CD4-positive, alpha-beta T cell (primary cell): Measurements from ENCODE around the gene CEP85. TPM values are rescaled to one million over a fixed set of nuclear protein-coding genes. Genes with fewer than 3 reads are reported as not detected.

Experiments
- ATAC-seq: fragments of 200-7000 bp; cut with Tn5 transposase; one replicate; pipeline ENCODE4 v1.10.0; 2022; ENCODE audit warnings: mild to moderate bottlenecking; ENCODE audit not compliant: poor library complexity
- CTCF ChIA-PET: fragments of 350-600 bp; sonication (Branson Sonifier 250); formaldehyde crosslinking; loops from one replicate; lab custom pipeline; 2021; ENCODE audit warnings: antibody characterized with exemption, inconsistent platforms; lab: Charles Lee
- POLR2A ChIA-PET: fragments of 350-600 bp; sonication (Branson Sonifier 250); formaldehyde crosslinking; loops from one replicate; lab custom pipeline; 2021; ENCODE audit warnings: antibody characterized with exemption, inconsistent platforms; lab: Charles Lee
- DNase-seq, 14 experiments: peaks; one replicate each; pipeline ENCODE4 v3.0.0-alpha.2; 2013 to 2020; ENCODE audit warnings: mixed read lengths in 2 of 14
- H3K27ac ChIP-seq, 2 donors: one replicate each; pipeline versions ENCODE4 v1.5.1 to v1.7.0; 2013; ENCODE audit warnings: low read length in 2 of 2, low read depth in 1 of 2, mild to moderate bottlenecking in 1 of 2
- H3K27me3 ChIP-seq, 2 experiments: 1 replicate in 1 of 2; 2 replicates in 1 of 2; pipeline versions ENCODE4 v1.6.1 to v1.7.0; 2013; ENCODE audit warnings: low read length in 2 of 2, control low read depth in 1 of 2, mild to moderate bottlenecking in 1 of 2, moderate library complexity in 1 of 2; ENCODE audit not compliant: insufficient read depth in 2 of 2, control insufficient read depth in 1 of 2
- H3K36me3 ChIP-seq: one replicate; pipeline ENCODE4 v1.6.1; 2013; ENCODE audit warnings: low read length, control low read depth; ENCODE audit not compliant: insufficient read depth
- H3K4me1 ChIP-seq: one replicate; pipeline ENCODE4 v1.6.1; 2013; ENCODE audit warnings: low read length, control low read depth; ENCODE audit not compliant: insufficient read depth
- H3K4me3 ChIP-seq: one replicate; pipeline ENCODE4 v1.5.1; 2013; ENCODE audit warnings: mild to moderate bottlenecking, low read length, moderate library complexity
- H3K9me3 ChIP-seq, 2 experiments: 1 replicate in 1 of 2; 2 replicates in 1 of 2; pipeline versions ENCODE4 v1.6.1 to v1.7.0; 2013; ENCODE audit warnings: low read length in 2 of 2, mild to moderate bottlenecking in 2 of 2, control low read depth in 1 of 2, moderate library complexity in 1 of 2; ENCODE audit not compliant: control insufficient read depth in 1 of 2, insufficient read depth in 1 of 2
- H3K27ac Mint-ChIP-seq: one replicate; pipeline ENCODE4 v1.8.0; 2020; ENCODE audit warnings: mixed read lengths
- H3K27me3 Mint-ChIP-seq: one replicate; pipeline ENCODE4 v1.8.0; 2021; ENCODE audit warnings: mixed read lengths
- H3K36me3 Mint-ChIP-seq: one replicate; pipeline ENCODE4 v1.8.0; 2021; ENCODE audit warnings: low read depth, mixed read lengths
- H3K4me1 Mint-ChIP-seq: one replicate; pipeline ENCODE4 v1.8.0; 2021; ENCODE audit warnings: low read depth, mixed read lengths
- H3K4me3 Mint-ChIP-seq: one replicate; pipeline ENCODE4 v1.8.0; 2020; ENCODE audit warnings: mild to moderate bottlenecking, mixed read lengths
- H3K9me3 Mint-ChIP-seq: one replicate; pipeline ENCODE4 v1.8.0; 2020; ENCODE audit warnings: mixed read lengths
- intact Hi-C, 2 experiments: fragments of 100-400 bp; cut with DNase I in 1 of 2; cut with micrococcal nuclease in 1 of 2; formaldehyde crosslinking; loops; one replicate each; pipeline versions ENCODE4 v1.15.1 to v1.9.0; 2023 to 2025; cut with DNase I, micrococcal nuclease
- total RNA-seq, 174 experiments: library from RNA in 2 of 174; stranded (reverse) in 2 of 174; gene quantifications; one replicate each; pipeline ENCODE4 v1.2.3 and lab custom pipeline; 2021 to 2026
- TF ChIP-seq, protein P1 (sequence below): fragments of 200-600 bp; IDR thresholded peaks from one replicate; pipeline ENCODE4 v1.8.0; 2022; ENCODE audit warnings: antibody characterized with exemption, mild to moderate bottlenecking

The CEP85 gene
- total RNA-seq, 2 experiments from 2014 or later, result 7.6 to 8.4 TPM

DNA sequence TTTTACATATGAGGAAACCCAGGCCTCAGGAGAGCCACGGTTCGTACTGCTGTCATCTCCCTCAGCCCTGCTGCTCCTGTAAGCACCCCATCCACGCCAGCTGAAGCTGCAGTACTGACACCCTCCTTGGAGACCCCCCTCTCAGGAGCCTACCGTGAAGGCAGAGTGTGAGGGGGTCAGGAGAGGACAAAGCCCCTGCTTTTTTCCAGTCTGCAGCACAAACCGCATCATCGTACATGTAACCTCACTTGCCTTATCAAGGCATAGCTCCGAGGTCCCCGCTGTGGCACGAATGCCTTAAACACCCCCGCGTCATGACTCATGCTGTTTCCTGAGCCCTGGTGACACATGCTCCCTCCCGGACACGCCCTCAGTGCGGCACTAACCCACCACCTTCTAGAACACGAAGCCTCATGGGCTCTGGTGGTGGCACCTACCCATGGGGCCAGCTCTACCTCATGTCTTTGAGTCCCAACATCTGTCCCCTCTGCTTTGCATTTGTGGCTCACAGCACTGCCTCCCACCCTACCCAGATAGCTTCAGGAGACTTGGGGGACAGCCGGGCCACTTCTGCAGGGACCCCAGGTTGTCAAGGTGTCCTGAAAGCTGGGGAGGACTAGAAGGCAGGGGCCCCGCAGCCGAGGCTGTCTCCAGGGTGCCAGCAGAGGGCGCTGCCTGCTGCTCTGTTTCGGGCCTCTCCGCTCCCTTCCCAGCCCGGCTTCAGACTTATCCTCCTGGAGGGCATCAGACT lies 50.8 kb downstream of the CEP85 start:
- H3K4me1 Mint-ChIP-seq, result peaks cover 92% of the 10 kb centered on the region
- H3K27me3 Mint-ChIP-seq, result no peaks in the 10 kb centered on the region
- H3K9me3 ChIP-seq, result no peaks in the 10 kb centered on the region
- H3K27ac Mint-ChIP-seq, result peak overlapping the region; percentile 95
- peaks cover 42% of the 10 kb centered on the region for H3K36me3 Mint-ChIP-seq
- ChIA-PET POLR2A (interaction anchor here (0.5 to 20.7 kb wide), 21 partner anchors 9 to 605 kb away, joined by 3 to 977 read pairs (median 6); partner anchors contain the start of genes CD52, CEP85, DHDDS and GPN2), CTCF (interaction anchor here (0.6 to 8.8 kb wide), 20 partner anchors 9 to 147 kb away, joined by 3 to 223 read pairs (median 5); partner anchors contain the start of genes CD52, CEP85, UBXN11 and ZNF593)
- H3K36me3 ChIP-seq, result peaks cover 34% of the 10 kb centered on the region
- peaks cover 95% of the 10 kb centered on the region for H3K4me1 ChIP-seq
- peak overlapping the region; percentile 44 for H3K4me3 ChIP-seq
- peak overlapping the region; percentile 89 for H3K4me3 Mint-ChIP-seq
- ATAC-seq, result peak; percentile 70
- H3K27me3 ChIP-seq, result no peaks in the 10 kb centered on the region
- TF ChIP-seq, protein P1, sequence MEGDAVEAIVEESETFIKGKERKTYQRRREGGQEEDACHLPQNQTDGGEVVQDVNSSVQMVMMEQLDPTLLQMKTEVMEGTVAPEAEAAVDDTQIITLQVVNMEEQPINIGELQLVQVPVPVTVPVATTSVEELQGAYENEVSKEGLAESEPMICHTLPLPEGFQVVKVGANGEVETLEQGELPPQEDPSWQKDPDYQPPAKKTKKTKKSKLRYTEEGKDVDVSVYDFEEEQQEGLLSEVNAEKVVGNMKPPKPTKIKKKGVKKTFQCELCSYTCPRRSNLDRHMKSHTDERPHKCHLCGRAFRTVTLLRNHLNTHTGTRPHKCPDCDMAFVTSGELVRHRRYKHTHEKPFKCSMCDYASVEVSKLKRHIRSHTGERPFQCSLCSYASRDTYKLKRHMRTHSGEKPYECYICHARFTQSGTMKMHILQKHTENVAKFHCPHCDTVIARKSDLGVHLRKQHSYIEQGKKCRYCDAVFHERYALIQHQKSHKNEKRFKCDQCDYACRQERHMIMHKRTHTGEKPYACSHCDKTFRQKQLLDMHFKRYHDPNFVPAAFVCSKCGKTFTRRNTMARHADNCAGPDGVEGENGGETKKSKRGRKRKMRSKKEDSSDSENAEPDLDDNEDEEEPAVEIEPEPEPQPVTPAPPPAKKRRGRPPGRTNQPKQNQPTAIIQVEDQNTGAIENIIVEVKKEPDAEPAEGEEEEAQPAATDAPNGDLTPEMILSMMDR, result peak; percentile 83
- peak overlapping the region; percentile 89 to 94 for H3K27ac ChIP-seq
- no peaks in the 10 kb centered on the region for H3K9me3 Mint-ChIP-seq
- DNase-seq, result peak; percentile 76 to 98 (median 94)
- intact Hi-C loops, result loop anchor here (1.0 to 5.0 kb wide), 7 partner anchors 9 to 188 kb away; partner anchors contain the start of genes CD52 (in 1 of the 2) and HMGN2 (in 1 of the 2)

DNA sequence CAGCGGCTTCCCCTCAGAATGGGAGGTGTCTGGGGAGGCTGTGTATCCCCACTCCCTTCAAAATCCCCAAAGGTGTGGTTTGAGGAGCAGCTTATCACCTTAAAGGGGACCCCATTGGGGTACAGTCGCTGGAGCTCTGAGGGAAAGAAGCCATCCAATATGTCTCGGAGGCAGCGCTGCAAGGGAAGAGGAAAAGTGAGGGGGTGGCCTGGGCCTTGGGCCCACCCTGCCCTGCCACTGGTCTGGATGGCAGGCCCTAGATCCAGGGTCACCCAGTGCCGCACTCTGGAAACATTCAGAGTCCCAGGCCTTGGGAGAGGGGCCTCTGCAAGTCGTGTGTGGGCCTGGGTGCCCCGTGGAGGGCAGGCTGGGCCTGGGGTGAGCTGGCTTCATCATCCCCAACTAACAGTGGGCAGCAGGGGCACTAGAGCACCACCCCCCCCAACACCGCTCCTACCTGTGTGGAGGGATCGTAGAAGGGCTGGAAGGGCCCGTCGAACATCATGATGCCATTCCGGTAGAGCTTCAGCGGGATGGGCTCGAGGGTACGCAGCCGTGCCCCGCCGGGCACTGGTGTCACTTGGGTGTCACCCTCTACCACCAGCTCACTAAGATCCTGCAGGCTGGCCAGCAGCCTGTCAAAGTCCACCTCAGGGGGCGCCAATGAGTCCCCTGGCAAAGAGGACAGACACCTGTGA lies 51.5 kb downstream of the CEP85 start:
- DNase-seq, result peak in 7 of 14 experiments; percentile 13 to 69 (median 37)
- intact Hi-C loops, result loop anchor here (1.0 to 5.0 kb wide), 3 partner anchors 36 to 131 kb away; no protein-coding TSS in a partner anchor

More for the DNA sequence above, 51.5 kb downstream of the CEP85 start:
- H3K27me3 Mint-ChIP-seq, result no peaks in the 10 kb centered on the region
- H3K36me3 ChIP-seq, result peaks cover 34% of the 10 kb centered on the region
- H3K9me3 ChIP-seq, result no peaks in the 10 kb centered on the region
- no peaks in the 10 kb centered on the region for H3K9me3 Mint-ChIP-seq
- H3K36me3 Mint-ChIP-seq, result peaks cover 38% of the 10 kb centered on the region
- ATAC-seq, result no peak
- H3K27ac ChIP-seq, result peak overlapping the region; percentile 89 to 94
- peaks cover 96% of the 10 kb centered on the region for H3K4me1 Mint-ChIP-seq
- TF ChIP-seq, protein P1, result no peak
- no peak overlapping the region for H3K4me3 ChIP-seq
- H3K4me1 ChIP-seq, result peaks cover 100% of the 10 kb centered on the region
- peak overlapping the region; percentile 89 for H3K4me3 Mint-ChIP-seq
- H3K27ac Mint-ChIP-seq, result peak overlapping the region; percentile 95
- POLR2A ChIA-PET, result interaction anchor here (1.0 to 20.7 kb wide), 19 partner anchors 9 to 605 kb away, joined by 3 to 977 read pairs (median 7); partner anchors contain the start of genes CD52, CEP85, DHDDS and GPN2
- H3K27me3 ChIP-seq, result no peaks in the 10 kb centered on the region
- CTCF ChIA-PET, result interaction anchor here (0.6 to 8.8 kb wide), 19 partner anchors 10 to 132 kb away, joined by 3 to 223 read pairs (median 5); partner anchors contain the start of genes CD52, CEP85, UBXN11 and ZNF593
